Measurements from ENCODE around the gene MRPL20. TPM values are rescaled to one million over a fixed set of nuclear protein-coding genes. Genes with fewer than 3 reads are reported as not detected.

Gene MRPL20
- total RNA-seq, 1 donor from 2014 or later: 54.6 TPM

Other genes with a start within 250 kb of the MRPL20 start
- not detected for gene TTLL10, start 233.4 kb downstream of the MRPL20 start, total RNA-seq
- gene TNFRSF18, start 200.7 kb downstream of the MRPL20 start, total RNA-seq: not detected
- gene TNFRSF4, start 193.1 kb downstream of the MRPL20 start, total RNA-seq: not detected
- gene SDF4, start 175.3 kb downstream of the MRPL20 start, total RNA-seq: 22.8 TPM
- 24.1 TPM for gene B3GALT6, start 175.1 kb downstream of the MRPL20 start, total RNA-seq
- not detected for gene C1QTNF12, start 160.6 kb downstream of the MRPL20 start, total RNA-seq
- gene UBE2J2, start 133.4 kb downstream of the MRPL20 start, total RNA-seq: 37.9 TPM
- gene SCNN1D, start 126.9 kb downstream of the MRPL20 start, total RNA-seq: 1.2 TPM
- 63.2 TPM for gene ACAP3, start 99.4 kb downstream of the MRPL20 start, total RNA-seq
- 6.5 TPM for gene PUSL1, start 98.7 kb downstream of the MRPL20 start, total RNA-seq
- gene INTS11, start 82.6 kb downstream of the MRPL20 start, total RNA-seq: 28.9 TPM
- gene CPTP, start 82.5 kb downstream of the MRPL20 start, total RNA-seq: 14.3 TPM
- gene TAS1R3, start 76.0 kb downstream of the MRPL20 start, total RNA-seq: 0.41 TPM
- 65.2 TPM for gene DVL1, start 57.9 kb downstream of the MRPL20 start, total RNA-seq
- 10.2 TPM for gene MXRA8, start 48.7 kb downstream of the MRPL20 start, total RNA-seq
- 31.0 TPM for gene AURKAIP1, start 32.1 kb downstream of the MRPL20 start, total RNA-seq
- gene CCNL2, start 8.0 kb downstream of the MRPL20 start, total RNA-seq: 84.0 TPM
- 1.2 TPM for gene ANKRD65, start 14.0 kb upstream of the MRPL20 start, total RNA-seq
- gene VWA1, start 28.4 kb upstream of the MRPL20 start, total RNA-seq: 2.9 TPM
- not detected for gene ATAD3C, start 42.4 kb upstream of the MRPL20 start, total RNA-seq
- 10.6 TPM for gene ATAD3B, start 64.5 kb upstream of the MRPL20 start, total RNA-seq
- 9.0 TPM for gene ATAD3A, start 104.9 kb upstream of the MRPL20 start, total RNA-seq
- gene TMEM240, start 133.3 kb upstream of the MRPL20 start, total RNA-seq: 16.3 TPM
- gene SSU72, start 167.6 kb upstream of the MRPL20 start, total RNA-seq: 34.2 TPM
- 2.9 TPM for gene FNDC10, start 192.8 kb upstream of the MRPL20 start, total RNA-seq
- gene MIB2, start 208.2 kb upstream of the MRPL20 start, total RNA-seq: 45.7 TPM
- gene MMP23B, start 224.9 kb upstream of the MRPL20 start, total RNA-seq: 0.82 TPM